Neural cell (in vitro differentiated cells): ENCODE results near the gene ZNF750. TPM values are rescaled to one million over a fixed set of nuclear protein-coding genes. Genes with fewer than 3 reads are reported as not detected.

ENCODE experiments used
- H2AFZ ChIP-seq: fragments of 200-600, 300-800 bp; sonication (generic), shearing (Covaris generic); 2 replicates; pipeline ENCODE4 v1.6.0; 2014; ENCODE audit warnings: low read depth, mild to moderate bottlenecking, antibody characterized with exemption, low read length, moderate library complexity
- H3F3A ChIP-seq: fragments of 200-600 bp; shearing (Covaris generic); 2 replicates; pipeline ENCODE4 v1.6.1; 2016; ENCODE audit warnings: mild to moderate bottlenecking, moderate library complexity, mixed read lengths, antibody characterized with exemption, low read length; ENCODE audit not compliant: insufficient read depth, poor library complexity, severe bottlenecking
- H3K27ac ChIP-seq: fragments of 200-600, 300-800 bp; sonication (generic), shearing (Covaris generic); 2 replicates; pipeline ENCODE4 v1.5.1; 2014; ENCODE audit warnings: mild to moderate bottlenecking, low read length, moderate library complexity
- H3K27me3 ChIP-seq: fragments of 300-800, 200-600 bp; sonication (generic), shearing (Covaris generic); 2 replicates; pipeline ENCODE4 v1.6.0; 2014; ENCODE audit warnings: mild to moderate bottlenecking, low read depth, low read length, moderate library complexity; ENCODE audit not compliant: insufficient read depth
- H3K36me3 ChIP-seq: fragments of 300-800, 200-600 bp; sonication (generic), shearing (Covaris generic); 2 replicates; pipeline ENCODE4 v1.5.1; 2014; ENCODE audit warnings: mild to moderate bottlenecking, antibody characterized with exemption, low read length, moderate library complexity; ENCODE audit not compliant: insufficient read depth
- H3K4me2 ChIP-seq: fragments of 300-800, 200-600 bp; sonication (generic), shearing (Covaris generic); 2 replicates; pipeline ENCODE4 v1.6.0; 2014; ENCODE audit warnings: mild to moderate bottlenecking, low read length
- H3K4me3 ChIP-seq: fragments of 300-800, 200-600 bp; sonication (generic), shearing (Covaris generic); 2 replicates; pipeline ENCODE4 v1.5.1; 2014; ENCODE audit warnings: mild to moderate bottlenecking, low read length, moderate library complexity
- H3K79me2 ChIP-seq: fragments of 200-600 bp; shearing (Covaris generic); replicated peaks from 2 replicates; pipeline ENCODE4 v1.6.0; 2014; ENCODE audit warnings: mild to moderate bottlenecking, low read length, moderate library complexity; ENCODE audit not compliant: insufficient read depth
- H3K9ac ChIP-seq: fragments of 300-800, 200-600 bp; sonication (generic), shearing (Covaris generic); 2 replicates; pipeline ENCODE4 v1.6.1; 2016; ENCODE audit warnings: mild to moderate bottlenecking, low read length, mixed read lengths
- H3K9me2 ChIP-seq: fragments of 200-600 bp; shearing (Covaris generic); 2 replicates; pipeline ENCODE4 v1.6.1; 2016; ENCODE audit warnings: mild to moderate bottlenecking, low read length, mixed read lengths; ENCODE audit not compliant: insufficient read depth
- H3K9me3 ChIP-seq: fragments of 200-600, 300-800 bp; sonication (generic), shearing (Covaris generic); 2 replicates; pipeline ENCODE4 v1.6.1; 2016; ENCODE audit warnings: mild to moderate bottlenecking, mixed run types, low read length, moderate library complexity, mixed read lengths
- H4K20me1 ChIP-seq: fragments of 200-600 bp; shearing (Covaris generic); 2 replicates; pipeline ENCODE4 v1.6.1; 2016; ENCODE audit warnings: mild to moderate bottlenecking, mixed run types; ENCODE audit not compliant: insufficient read depth
- EP300 ChIP-seq: fragments of 450-650 bp; conservative IDR thresholded peaks from 2 replicates; pipeline ENCODE4 v1.6.1; 2014; ENCODE audit warnings: antibody characterized with exemption, mild to moderate bottlenecking, moderate library complexity; ENCODE audit not compliant: poor library complexity, severe bottlenecking
- EZH2 ChIP-seq: fragments of 200-600, 300-800 bp; shearing (Covaris generic), sonication (generic); IDR thresholded peaks from 2 replicates; pipeline ENCODE4 v1.6.1; 2014; ENCODE audit warnings: antibody characterized with exemption, low read length, borderline replicate concordance, mild to moderate bottlenecking; ENCODE audit not compliant: insufficient read depth, poor library complexity, severe bottlenecking
- MXI1 ChIP-seq: fragments of 450-650 bp; conservative IDR thresholded peaks from 2 replicates; pipeline ENCODE4 v1.6.1; 2014; ENCODE audit warnings: antibody characterized with exemption, mild to moderate bottlenecking; ENCODE audit not compliant: poor library complexity, severe bottlenecking
- POLR2AphosphoS5 ChIP-seq: IDR thresholded peaks from 2 replicates; pipeline ENCODE4 v1.6.1; 2012
- RAD21 ChIP-seq: fragments of 450-650 bp; conservative IDR thresholded peaks from 2 replicates; pipeline ENCODE4 v1.6.1; 2014; ENCODE audit warnings: antibody characterized with exemption, mild to moderate bottlenecking, moderate library complexity
- REST ChIP-seq: IDR thresholded peaks from 2 replicates; pipeline ENCODE4 v1.6.1; 2012; ENCODE audit warnings: borderline replicate concordance
- SMC3 ChIP-seq: fragments of 450-650 bp; conservative IDR thresholded peaks from 2 replicates; pipeline ENCODE4 v1.6.1; 2014; ENCODE audit warnings: antibody characterized with exemption, mild to moderate bottlenecking, moderate library complexity; ENCODE audit not compliant: poor library complexity
- TAF1 ChIP-seq: IDR thresholded peaks from 2 replicates; pipeline ENCODE4 v1.6.1; 2012; ENCODE audit warnings: low read depth
- polyA plus RNA-seq: library from polyadenylated mRNA; depleted of rRNA; stranded (reverse); fragments of >200 nt; gene quantifications from 2 replicates; pipeline ENCODE4 v1.2.3, GENCODE V29; 2014
- TF ChIP-seq, protein P1 (sequence below): fragments of 450-650 bp; IDR thresholded peaks from 2 replicates; pipeline ENCODE4 v1.5.1; 2014; ENCODE audit warnings: antibody characterized with exemption, mild to moderate bottlenecking, moderate library complexity; ENCODE audit not compliant: poor library complexity, severe bottlenecking

The ZNF750 gene
- polyA plus RNA-seq, 1 donor from 2014 or later = not detected

GRCh38 chr17:82871056-82871775 lies 31.4 kb upstream of the ZNF750 start:
- no peaks in the 10 kb centered on the region for H3F3A ChIP-seq
- H3K27ac ChIP-seq = no peak overlapping the region
- H4K20me1 ChIP-seq = no peaks in the 10 kb centered on the region
- no peak overlapping the region for H2AFZ ChIP-seq
- H3K79me2 ChIP-seq = no peaks in the 10 kb centered on the region
- H3K9me2 ChIP-seq = no peaks in the 10 kb centered on the region
- H3K4me2 ChIP-seq = no peak overlapping the region
- H3K27me3 ChIP-seq = no peaks in the 10 kb centered on the region
- no peaks in the 10 kb centered on the region for H3K9me3 ChIP-seq
- peaks cover 6% of the 10 kb centered on the region for H3K36me3 ChIP-seq
- no peak overlapping the region for H3K9ac ChIP-seq
- TF ChIP-seq TAF1 (no peak), REST (no peak), RAD21 (no peak), POLR2AphosphoS5 (no peak), SMC3 (no peak), MXI1 (no peak), EP300 (no peak), EZH2 (no peak)
- TF ChIP-seq, protein P1, sequence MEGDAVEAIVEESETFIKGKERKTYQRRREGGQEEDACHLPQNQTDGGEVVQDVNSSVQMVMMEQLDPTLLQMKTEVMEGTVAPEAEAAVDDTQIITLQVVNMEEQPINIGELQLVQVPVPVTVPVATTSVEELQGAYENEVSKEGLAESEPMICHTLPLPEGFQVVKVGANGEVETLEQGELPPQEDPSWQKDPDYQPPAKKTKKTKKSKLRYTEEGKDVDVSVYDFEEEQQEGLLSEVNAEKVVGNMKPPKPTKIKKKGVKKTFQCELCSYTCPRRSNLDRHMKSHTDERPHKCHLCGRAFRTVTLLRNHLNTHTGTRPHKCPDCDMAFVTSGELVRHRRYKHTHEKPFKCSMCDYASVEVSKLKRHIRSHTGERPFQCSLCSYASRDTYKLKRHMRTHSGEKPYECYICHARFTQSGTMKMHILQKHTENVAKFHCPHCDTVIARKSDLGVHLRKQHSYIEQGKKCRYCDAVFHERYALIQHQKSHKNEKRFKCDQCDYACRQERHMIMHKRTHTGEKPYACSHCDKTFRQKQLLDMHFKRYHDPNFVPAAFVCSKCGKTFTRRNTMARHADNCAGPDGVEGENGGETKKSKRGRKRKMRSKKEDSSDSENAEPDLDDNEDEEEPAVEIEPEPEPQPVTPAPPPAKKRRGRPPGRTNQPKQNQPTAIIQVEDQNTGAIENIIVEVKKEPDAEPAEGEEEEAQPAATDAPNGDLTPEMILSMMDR = no peak
- H3K4me3 ChIP-seq = no peak overlapping the region

- no peak overlapping the region for H2AFZ ChIP-seq
- TF ChIP-seq POLR2AphosphoS5 (no peak), SMC3 (no peak), REST (no peak), TAF1 (no peak)
These were observed 30.7 kb upstream of the ZNF750 start for GRCh38 chr17:82870541-82870940.

More at GRCh38 chr17:82870541-82870940, 30.7 kb upstream of the ZNF750 start:
- Histone ChIP-seq H4K20me1 (no peaks in the 10 kb centered on the region), H3K9me3 (no peaks in the 10 kb centered on the region), H3K36me3 (peaks cover 6% of the 10 kb centered on the region), H3F3A (no peaks in the 10 kb centered on the region), H3K27ac (no peak overlapping the region), H3K9ac (no peak overlapping the region), H3K9me2 (no peaks in the 10 kb centered on the region), H3K79me2 (no peaks in the 10 kb centered on the region), H3K27me3 (no peaks in the 10 kb centered on the region), H3K4me3 (no peak overlapping the region), H3K4me2 (no peak overlapping the region)
